NCI-H1092 treated with DMSO at 0.1 percent for 48 hours (cell line): ENCODE data around the gene CCSER1.

Experiments used
- DNase-seq: peaks from one replicate; lab custom pipeline; 2025; lab: John Stamatoyannopoulos, UW

Gene CCSER1

GRCh38 chr4:90570615-90571014 is 443.4 kb downstream of the CCSER1 start:
- DNase-seq: no peak

- no peak for DNase-seq
These were observed 445.8 kb downstream of the CCSER1 start for GRCh38 chr4:90572996-90573395.

- DNase-seq: no peak
These were observed 448.2 kb downstream of the CCSER1 start for GRCh38 chr4:90575371-90575770.

GRCh38 chr4:90580326-90580725 is 453.1 kb downstream of the CCSER1 start:
- DNase-seq: no peak

- DNase-seq: no peak
These were observed 454.9 kb downstream of the CCSER1 start for GRCh38 chr4:90582087-90582486.

- DNase-seq: no peak
These were observed 456.9 kb downstream of the CCSER1 start for GRCh38 chr4:90584051-90584450.

- DNase-seq: no peak
These were observed 458.8 kb downstream of the CCSER1 start for GRCh38 chr4:90585961-90586360.

- no peak for DNase-seq
These were observed 459.6 kb downstream of the CCSER1 start for GRCh38 chr4:90586799-90587198.

GRCh38 chr4:90597927-90598326 is 470.7 kb downstream of the CCSER1 start:
- DNase-seq: no peak

GRCh38 chr4:90598741-90599140 is 471.5 kb downstream of the CCSER1 start:
- no peak for DNase-seq

- no peak for DNase-seq
These were observed 475.5 kb downstream of the CCSER1 start for GRCh38 chr4:90602726-90603125.

GRCh38 chr4:90603540-90603939 is 476.3 kb downstream of the CCSER1 start:
- no peak for DNase-seq

GRCh38 chr4:90606781-90607180 is 479.6 kb downstream of the CCSER1 start:
- no peak for DNase-seq

GRCh38 chr4:90614371-90614770 is 487.2 kb downstream of the CCSER1 start:
- no peak for DNase-seq

GRCh38 chr4:90621080-90621479 is 493.9 kb downstream of the CCSER1 start:
- DNase-seq: no peak

GRCh38 chr4:90624781-90625180 is 497.6 kb downstream of the CCSER1 start:
- no peak for DNase-seq

GRCh38 chr4:90641861-90642599 is 514.8 kb downstream of the CCSER1 start:
- DNase-seq: no peak

- DNase-seq: no peak
These were observed 516.0 kb downstream of the CCSER1 start for GRCh38 chr4:90643156-90643555.

- DNase-seq: no peak
These were observed 521.1 kb downstream of the CCSER1 start for GRCh38 chr4:90648311-90648710.

GRCh38 chr4:90648791-90649190 is 521.6 kb downstream of the CCSER1 start:
- DNase-seq: no peak

GRCh38 chr4:90660672-90661071 is 533.5 kb downstream of the CCSER1 start:
- no peak for DNase-seq

GRCh38 chr4:90670183-90670582 is 543.0 kb downstream of the CCSER1 start:
- DNase-seq: no peak

GRCh38 chr4:90689739-90690138 is 562.5 kb downstream of the CCSER1 start:
- DNase-seq: no peak

- no peak for DNase-seq
These were observed 568.2 kb downstream of the CCSER1 start for GRCh38 chr4:90695411-90695810.
